H1 (cell line): ENCODE data around the gene ADM. TPM values are rescaled to one million over a fixed set of nuclear protein-coding genes. Genes with fewer than 3 reads are reported as not detected.

Experiments used
- CTCF ChIA-PET: fragments of 300-600 bp; sonication (Branson Sonifier 250); formaldehyde crosslinking; loops from one replicate; lab custom pipeline; 2021; ENCODE audit not compliant: partially characterized antibody; lab: Charles Lee
- POLR2A ChIA-PET: fragments of 300-600 bp; sonication (Branson Sonifier 250); formaldehyde crosslinking; loops from one replicate; lab custom pipeline; 2021; ENCODE audit warnings: inconsistent platforms; ENCODE audit not compliant: partially characterized antibody; lab: Charles Lee
- DNase-seq, 2 experiments: peaks; one replicate each; pipeline versions ENCODE4 v3.0.0 to v3.0.0-alpha.2; 2010 to 2022; ENCODE audit warnings: low spot score in 2 of 2, low read depth in 1 of 2, mixed read lengths in 1 of 2
- FAIRE-seq: peaks from 2 replicates; lab custom pipeline; 2011; peaks lifted over from hg19 to GRCh38; lab: Jason Lieb, UNC
- H2AFZ ChIP-seq: 2 replicates; pipeline ENCODE4 v1.8.1; 2012; ENCODE audit warnings: low read length, inconsistent platforms
- H2AK5ac ChIP-seq: 2 replicates; pipeline ENCODE4 v1.6.1; 2013; ENCODE audit warnings: low read depth, low read length
- H2BK120ac ChIP-seq: replicated peaks from 2 replicates; pipeline ENCODE3; 2013; ENCODE audit warnings: low read depth, low read length, inconsistent platforms
- H2BK12ac ChIP-seq: 2 replicates; pipeline ENCODE4 v1.6.1; 2013; ENCODE audit warnings: low read depth, low read length
- H2BK15ac ChIP-seq: 2 replicates; pipeline ENCODE4 v1.6.1; 2013; ENCODE audit warnings: low read length
- H2BK20ac ChIP-seq: 2 replicates; pipeline ENCODE4 v1.6.1; 2013; ENCODE audit warnings: low read length
- H2BK5ac ChIP-seq: 2 replicates; pipeline ENCODE4 v1.6.1; 2013; ENCODE audit warnings: low read depth, low read length
- H3K14ac ChIP-seq: 2 replicates; pipeline ENCODE4 v1.6.1; 2013; ENCODE audit warnings: inconsistent platforms; ENCODE audit not compliant: insufficient read length
- H3K18ac ChIP-seq: 2 replicates; pipeline ENCODE4 v1.6.1; 2013; ENCODE audit warnings: low read length; ENCODE audit errors: extremely low read depth
- H3K23ac ChIP-seq: 2 replicates; pipeline ENCODE4 v1.6.1; 2013; ENCODE audit warnings: inconsistent platforms; ENCODE audit not compliant: insufficient read length
- H3K23me2 ChIP-seq: 2 replicates; pipeline ENCODE4 v1.6.1; 2013; ENCODE audit warnings: low read depth, low read length
- H3K27ac ChIP-seq: 2 replicates; pipeline ENCODE4 v1.6.1; 2011; ENCODE audit warnings: low read depth, low read length, inconsistent platforms
- H3K27me3 ChIP-seq, 4 experiments: replicated peaks in 1 of 4; 1 replicate in 1 of 4; 2 replicates in 3 of 4; pipeline versions ENCODE4 v1.6.1 to v1.8.1; 2011 to 2013; ENCODE audit warnings: low read length in 3 of 4, mild to moderate bottlenecking in 3 of 4, inconsistent platforms in 2 of 4, mixed read lengths in 2 of 4, moderate library complexity in 1 of 4; ENCODE audit not compliant: control insufficient read depth in 3 of 4, insufficient read depth in 3 of 4; ENCODE audit errors: extremely low read depth in 1 of 4
- H3K36me3 ChIP-seq, 4 experiments: 2 replicates each; pipeline versions ENCODE4 v1.6.1 to v1.8.1; 2011 to 2013; ENCODE audit warnings: mild to moderate bottlenecking in 4 of 4, low read length in 3 of 4, moderate library complexity in 2 of 4, control low read depth in 1 of 4, inconsistent platforms in 1 of 4; ENCODE audit not compliant: insufficient read depth in 4 of 4, control insufficient read depth in 2 of 4
- H3K4ac ChIP-seq: replicated peaks from 2 replicates; pipeline ENCODE3; 2013; ENCODE audit warnings: low read length, low read depth, mixed read lengths, inconsistent platforms; ENCODE audit not compliant: insufficient read length
- H3K4me1 ChIP-seq, 4 experiments: replicated peaks in 1 of 4; 1 replicate in 1 of 4; 2 replicates in 3 of 4; pipeline versions ENCODE4 v1.6.1 to v1.8.1; 2011 to 2013; ENCODE audit warnings: low read length in 3 of 4, inconsistent platforms in 2 of 4, mixed read lengths in 1 of 4; ENCODE audit not compliant: insufficient read depth in 4 of 4, control insufficient read depth in 3 of 4
- H3K4me2 ChIP-seq, 2 experiments: 2 replicates each; pipeline versions ENCODE4 v1.6.1 to v1.8.1; 2011 to 2013; ENCODE audit warnings: low read depth in 2 of 2, low read length in 2 of 2, control low read depth in 1 of 2, inconsistent platforms in 1 of 2, mild to moderate bottlenecking in 1 of 2; ENCODE audit not compliant: insufficient read depth in 1 of 2
- H3K4me3 ChIP-seq, 4 experiments: fragments of 200-600, 300-600 bp in 1 of 4; sonication (generic), shearing (Covaris generic), sonication (Bioruptor Twin) in 1 of 4; 2 replicates each; pipeline versions ENCODE4 v1.5.1 to v1.8.1; 2011 to 2016; ENCODE audit warnings: low read length in 4 of 4, low read depth in 3 of 4, control low read depth in 2 of 4, inconsistent platforms in 2 of 4, mild to moderate bottlenecking in 2 of 4, mixed read lengths in 1 of 4, moderate library complexity in 1 of 4; ENCODE audit not compliant: insufficient read depth in 2 of 4; ENCODE audit errors: extremely low read depth in 1 of 4
- H3K56ac ChIP-seq: replicated peaks from 2 replicates; pipeline ENCODE3; 2013; ENCODE audit warnings: low read depth, mild to moderate bottlenecking, mixed read lengths, low read length, inconsistent platforms; ENCODE audit not compliant: insufficient read length
- H3K79me1 ChIP-seq: 2 replicates; pipeline ENCODE4 v1.6.1; 2013; ENCODE audit warnings: low read depth, low read length, control low read depth
- H3K79me2 ChIP-seq, 2 experiments: 2 replicates each; pipeline versions ENCODE4 v1.6.1 to v1.8.1; 2012 to 2013; ENCODE audit warnings: low read length in 2 of 2, mild to moderate bottlenecking in 2 of 2, inconsistent platforms in 1 of 2; ENCODE audit not compliant: insufficient read depth in 2 of 2, control insufficient read depth in 1 of 2
- H3K9ac ChIP-seq, 4 experiments: replicated peaks in 1 of 4; 1 replicate in 1 of 4; 2 replicates in 3 of 4; pipeline versions ENCODE4 v1.6.1 to v1.8.1; 2011 to 2013; ENCODE audit warnings: low read depth in 3 of 4, low read length in 3 of 4, control low read depth in 2 of 4, mild to moderate bottlenecking in 2 of 4, moderate library complexity in 2 of 4, inconsistent platforms in 1 of 4; ENCODE audit errors: extremely low read depth in 1 of 4
- H3K9me3 ChIP-seq, 2 experiments: 2 replicates each; pipeline versions ENCODE4 v1.6.1 to v1.8.1; 2012 to 2013; ENCODE audit warnings: mild to moderate bottlenecking in 2 of 2, moderate library complexity in 2 of 2, control low read depth in 1 of 2, inconsistent platforms in 1 of 2, low read depth in 1 of 2, low read length in 1 of 2, mixed read lengths in 1 of 2; ENCODE audit not compliant: insufficient read depth in 2 of 2
- H4K20me1 ChIP-seq, 2 experiments: replicated peaks in 1 of 2; 2 replicates each; pipeline versions ENCODE3 to v1.8.1; 2011 to 2013; ENCODE audit warnings: inconsistent platforms in 2 of 2, low read length in 2 of 2, mild to moderate bottlenecking in 1 of 2; ENCODE audit not compliant: insufficient read depth in 2 of 2, control insufficient read depth in 1 of 2
- H4K5ac ChIP-seq: 2 replicates; pipeline ENCODE4 v1.6.1; 2013; ENCODE audit warnings: low read length, low read depth, mixed read lengths, inconsistent platforms; ENCODE audit not compliant: insufficient read length
- H4K8ac ChIP-seq: 2 replicates; pipeline ENCODE4 v1.8.0; 2013; ENCODE audit warnings: mild to moderate bottlenecking, moderate library complexity, low read length, inconsistent platforms; ENCODE audit not compliant: insufficient read depth; ENCODE audit errors: extremely low read depth
- H4K91ac ChIP-seq: replicated peaks from 2 replicates; pipeline ENCODE3; 2013; ENCODE audit warnings: low read length, mixed read lengths, inconsistent platforms; ENCODE audit not compliant: insufficient read length
- BACH1 ChIP-seq: IDR thresholded peaks from 2 replicates; pipeline ENCODE4 v1.6.1; 2012; ENCODE audit warnings: low read length, improper control_type of control experiment
- CHD1 ChIP-seq: IDR thresholded peaks from 2 replicates; pipeline ENCODE4 v1.6.1; 2012; ENCODE audit warnings: low read depth, low read length, improper control_type of control experiment
- CTBP2 ChIP-seq: IDR thresholded peaks from 2 replicates; pipeline ENCODE4 v1.7.0; 2011; ENCODE audit warnings: borderline replicate concordance, mild to moderate bottlenecking, moderate library complexity, mixed read lengths, low read length; ENCODE audit not compliant: insufficient read depth, insufficient read length
- CTCF ChIP-seq, 3 experiments: IDR thresholded peaks; 1 replicate in 2 of 3; 2 replicates in 1 of 3; pipeline versions ENCODE4 v1.5.1 to v1.6.1; 2011; ENCODE audit warnings: low read length in 3 of 3, mild to moderate bottlenecking in 3 of 3, inconsistent platforms in 2 of 3, low read depth in 1 of 3, moderate library complexity in 1 of 3; ENCODE audit not compliant: insufficient read depth in 1 of 3; ENCODE audit errors: control extremely low read depth in 1 of 3
- GABPA ChIP-seq: IDR thresholded peaks from 2 replicates; pipeline ENCODE4 v1.6.1; 2011; ENCODE audit warnings: mild to moderate bottlenecking, low read length, moderate library complexity, borderline replicate concordance; ENCODE audit not compliant: insufficient read depth
- TAF7 ChIP-seq: optimal IDR thresholded peaks from 2 replicates; pipeline ENCODE3; 2011; ENCODE audit warnings: low read depth, mild to moderate bottlenecking, inconsistent platforms, low read length, moderate library complexity, borderline replicate concordance
- TCF12 ChIP-seq: IDR thresholded peaks from 2 replicates; pipeline ENCODE4 v1.6.1; 2011; ENCODE audit warnings: low read depth, mild to moderate bottlenecking, low read length
- TEAD4 ChIP-seq: IDR thresholded peaks from 2 replicates; pipeline ENCODE4 v1.6.1; 2012; ENCODE audit warnings: low read depth, low read length, inconsistent platforms, mixed read lengths
- WGBS, 2 experiments: shearing (Covaris generic) in 1 of 2; methylation state at CpG; one replicate each; pipeline versions ENCODE4 v1.1.6 to v1.1.7; 2013 to 2015; ENCODE audit warnings: low lambda C conversion rate in 2 of 2, mixed read lengths in 2 of 2, inconsistent platforms in 1 of 2, low coverage in 1 of 2, missing lambda C conversion rate in 1 of 2; ENCODE audit not compliant: insufficient replicate concordance in 2 of 2, insufficient coverage in 1 of 2, insufficient read length in 1 of 2; ENCODE audit errors: extremely low coverage in 1 of 2, missing lambda C conversion rate in 1 of 2; 5-methylcytosine and 5-hydroxymethylcytosine counted together
- polyA plus RNA-seq, 7 experiments: library from polyadenylated mRNA; depleted of rRNA in 3 of 7; stranded (reverse) in 5 of 7; unstranded in 2 of 7; fragments of >200 nt in 5 of 7; fragments of 200-250 nt in 2 of 7; gene quantifications; 1 replicate in 5 of 7; 2 replicates in 1 of 7; 4 replicates in 1 of 7; pipeline versions ENCODE4 v1.2.1 to v1.2.3, GENCODE V29; 2011 to 2013; ENCODE audit warnings: missing spikeins in 2 of 7, mixed read lengths in 2 of 7
- total RNA-seq: library from RNA; stranded (reverse); fragmentation: NEBNext Ultra II Directional; extraction: Animal tissue kit (Norgen Biotek cat#: 25700); gene quantifications from 2 replicates; pipeline ENCODE4 v1.2.1, GENCODE V29; 2021

Gene ADM
- total and polyA plus RNA-seq, 2 of the 8 experiments (the other 6 are each of a cell fraction or from before 2014, with no cell fraction given): 94.1 to 95.6 TPM

- H2BK120ac ChIP-seq: no peak overlapping the region
- CTCF ChIA-PET: interaction anchor here (0.6 to 3.7 kb wide), 11 partner anchors 10 to 577 kb away, joined by 3 to 32 read pairs (median 5); partner anchors contain the start of gene ADM
- no peaks in the 10 kb centered on the region for H3K23me2 ChIP-seq
- H3K14ac ChIP-seq: no peak overlapping the region
- H3K4ac ChIP-seq: no peak overlapping the region
- no peak overlapping the region for H3K23ac ChIP-seq
- H3K4me2 ChIP-seq: no peak overlapping the region
- peak overlapping the region; percentile 18; the same call in 1 of the 2 replicates for H2BK12ac ChIP-seq
- no peak overlapping the region for H3K56ac ChIP-seq
- no peaks in the 10 kb centered on the region for H3K27me3 ChIP-seq
- H2AFZ ChIP-seq: no peak overlapping the region
- H3K18ac ChIP-seq: no peak overlapping the region
- H4K5ac ChIP-seq: no peak overlapping the region
- no peak overlapping the region for H3K27ac ChIP-seq
- DNase-seq: no peak
- TF ChIP-seq BACH1 (no peak), CHD1 (no peak), CTCF (IDR thresholded peaks at IDR 0.05; ENCODE audit: control extremely low read depth in 1 of 3, insufficient read depth in 1 of 3, low read depth in 1 of 3, low read length in 3 of 3) (no peak), TAF7 (no peak), CTBP2 (no peak), TCF12 (no peak), TEAD4 (no peak), GABPA (no peak)
- H3K36me3 ChIP-seq: no peaks in the 10 kb centered on the region
- POLR2A ChIA-PET: interaction anchor here (1.0 to 2.2 kb wide), 4 partner anchors 10 to 20 kb away, joined by 4 to 21 read pairs (median 4); partner anchors contain the start of gene ADM
- FAIRE-seq: no peak
- H3K9ac ChIP-seq: no peak overlapping the region
- H2BK20ac ChIP-seq: no peak overlapping the region; the same call in 1 of the 2 replicates
- no peaks in the 10 kb centered on the region for H4K20me1 ChIP-seq
- no peaks in the 10 kb centered on the region for H3K79me2 ChIP-seq
- H3K9me3 ChIP-seq: no peaks in the 10 kb centered on the region
- H2AK5ac ChIP-seq: no peak overlapping the region; the same call in 1 of the 2 replicates
- H3K79me1 ChIP-seq: no peaks in the 10 kb centered on the region
- H2BK15ac ChIP-seq: peak overlapping the region; percentile 47; the same call in 1 of the 2 replicates
- no peak overlapping the region for H4K91ac ChIP-seq
- peaks cover 3 to 15% (median 8%) of the 10 kb centered on the region in 4 experiments; a peak in 5 of 7 replicates for H3K4me1 ChIP-seq
- H3K4me3 ChIP-seq: no peak overlapping the region
- H4K8ac ChIP-seq: no peak overlapping the region
- 0 out of 2 replicates have a peak overlapping the region, but pooled peaks have one; percentile 45 for H2BK5ac ChIP-seq
- WGBS, 2 experiments: 93% methylated on average over 3 of the region's 3 CpGs; no CpG with 5 or more reads in 1 of the 2 experiments
Observed at GRCh38 chr11:10324474-10324873, 19.6 kb downstream of the ADM start.
